GM15510 (cell line): ENCODE measurements around the gene PIGZ.

Experiments used
- POLR2A ChIP-seq: IDR thresholded peaks from 3 replicates; pipeline ENCODE4 v1.6.1; 2011; ENCODE audit warnings: borderline replicate concordance; ENCODE audit not compliant: insufficient read length; ENCODE audit errors: extremely low read depth

Gene PIGZ

DNA sequence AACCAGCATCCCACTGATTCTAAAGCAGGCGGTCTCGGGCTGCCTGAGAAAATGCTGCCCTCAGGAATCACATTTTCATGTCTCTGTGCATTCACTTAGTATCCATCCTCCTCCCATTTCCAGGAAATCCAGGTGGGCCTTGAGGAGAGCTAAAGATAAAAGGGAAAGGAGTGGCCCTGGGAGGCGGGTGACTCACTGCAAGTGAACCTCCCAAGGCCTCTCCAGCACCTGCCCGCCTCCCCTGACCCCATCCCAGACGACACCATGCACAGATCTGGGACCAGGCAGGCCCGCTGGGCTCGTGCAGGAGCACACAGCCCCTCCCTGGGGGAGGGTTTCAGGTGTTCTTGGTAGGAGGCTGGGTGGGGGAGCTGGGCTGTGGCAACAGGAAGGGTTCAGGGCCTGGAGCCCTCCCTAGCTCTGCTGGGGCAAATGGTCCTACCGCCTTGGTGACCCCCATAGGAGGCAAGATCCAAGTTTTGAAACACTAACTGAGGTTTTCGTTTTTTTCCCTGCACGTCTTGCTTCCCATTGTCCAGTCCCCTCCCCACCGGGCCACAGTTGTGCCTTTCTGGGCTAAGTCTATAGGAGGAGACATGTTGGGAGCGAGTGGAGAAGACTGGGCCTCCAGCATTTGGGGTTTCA lies 38.8 kb upstream of the PIGZ start:
- TF ChIP-seq POLR2A: no peak

GRCh38 chr3:197006860-197007259 lies 38.2 kb upstream of the PIGZ start:
- TF ChIP-seq POLR2A: no peak

DNA sequence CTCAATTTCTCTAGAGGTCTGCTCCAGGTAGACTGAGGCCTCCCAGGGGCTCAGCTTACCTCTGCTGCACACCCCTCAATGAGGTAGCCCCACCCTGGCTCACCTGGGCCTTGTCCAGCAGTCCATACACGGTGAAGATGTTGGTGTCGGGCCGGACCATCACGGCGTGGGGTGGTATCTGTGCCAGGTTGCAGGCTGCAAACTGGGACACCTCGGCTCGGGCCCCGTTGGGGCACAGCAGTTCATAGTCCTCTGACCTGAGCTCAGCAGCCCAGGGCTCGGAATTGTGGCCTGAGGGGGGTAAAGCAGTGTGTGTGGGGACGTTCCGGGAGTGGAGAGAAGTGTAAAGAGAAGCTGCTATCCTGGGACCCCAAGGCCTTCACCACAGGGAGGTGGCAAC lies 37.8 kb upstream of the PIGZ start:
- TF ChIP-seq POLR2A: no peak

DNA sequence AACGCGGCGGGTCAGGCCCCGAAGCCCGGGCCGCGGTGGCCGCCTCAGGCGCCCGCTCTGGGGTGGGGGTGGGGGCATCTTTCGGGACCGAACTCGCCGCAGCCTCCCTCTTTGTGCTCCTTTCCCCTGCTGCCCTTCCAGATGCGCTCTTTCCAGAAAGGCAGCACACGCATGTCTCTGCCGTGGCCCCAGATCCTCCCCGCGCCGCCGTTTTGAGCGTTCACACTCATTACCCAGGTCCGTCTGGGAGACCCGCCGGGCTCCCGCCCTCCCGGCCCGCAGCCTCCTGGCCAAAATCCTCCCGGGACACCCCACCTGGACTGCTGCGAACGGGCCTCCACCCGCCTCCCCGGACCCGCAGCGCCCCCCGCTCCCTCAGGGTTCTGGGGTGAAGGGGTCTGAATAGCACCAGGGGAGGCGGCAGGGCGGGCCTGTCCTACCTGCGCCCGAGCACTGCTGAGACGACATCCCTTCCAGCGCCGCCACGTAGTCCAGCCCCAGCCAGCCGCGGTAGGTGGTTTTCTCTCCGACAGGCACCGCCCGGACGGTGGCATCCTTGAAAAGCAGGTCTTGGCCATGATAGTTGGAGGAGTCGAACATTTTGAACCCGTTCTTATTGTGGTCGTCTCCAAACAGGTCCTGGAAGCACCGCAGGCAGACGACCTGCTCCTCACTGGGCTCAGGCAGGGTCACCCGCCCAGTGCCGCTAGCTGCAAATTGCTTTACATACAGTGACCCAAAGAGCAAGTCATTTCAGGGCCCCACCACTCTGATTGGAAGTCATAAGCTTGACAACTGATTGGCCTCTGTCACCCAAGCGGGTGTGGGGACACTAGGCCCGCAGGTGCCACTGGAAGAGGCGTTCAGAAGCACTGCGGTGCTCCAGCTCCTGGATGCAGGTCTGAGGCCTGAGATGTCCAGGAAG lies 35.1 kb upstream of the PIGZ start:
- no peak for TF ChIP-seq POLR2A

- TF ChIP-seq POLR2A: peak; percentile 30
Observed at GRCh38 chr3:197002701-197003454, 34.2 kb upstream of the PIGZ start.

- no peak for TF ChIP-seq POLR2A
Observed at GRCh38 chr3:197001972-197002700, 33.5 kb upstream of the PIGZ start.

- TF ChIP-seq POLR2A: no peak
Observed at GRCh38 chr3:197001106-197001971, 32.7 kb upstream of the PIGZ start.

- no peak for TF ChIP-seq POLR2A
Observed at GRCh38 chr3:197000211-197000610, 31.6 kb upstream of the PIGZ start.

DNA sequence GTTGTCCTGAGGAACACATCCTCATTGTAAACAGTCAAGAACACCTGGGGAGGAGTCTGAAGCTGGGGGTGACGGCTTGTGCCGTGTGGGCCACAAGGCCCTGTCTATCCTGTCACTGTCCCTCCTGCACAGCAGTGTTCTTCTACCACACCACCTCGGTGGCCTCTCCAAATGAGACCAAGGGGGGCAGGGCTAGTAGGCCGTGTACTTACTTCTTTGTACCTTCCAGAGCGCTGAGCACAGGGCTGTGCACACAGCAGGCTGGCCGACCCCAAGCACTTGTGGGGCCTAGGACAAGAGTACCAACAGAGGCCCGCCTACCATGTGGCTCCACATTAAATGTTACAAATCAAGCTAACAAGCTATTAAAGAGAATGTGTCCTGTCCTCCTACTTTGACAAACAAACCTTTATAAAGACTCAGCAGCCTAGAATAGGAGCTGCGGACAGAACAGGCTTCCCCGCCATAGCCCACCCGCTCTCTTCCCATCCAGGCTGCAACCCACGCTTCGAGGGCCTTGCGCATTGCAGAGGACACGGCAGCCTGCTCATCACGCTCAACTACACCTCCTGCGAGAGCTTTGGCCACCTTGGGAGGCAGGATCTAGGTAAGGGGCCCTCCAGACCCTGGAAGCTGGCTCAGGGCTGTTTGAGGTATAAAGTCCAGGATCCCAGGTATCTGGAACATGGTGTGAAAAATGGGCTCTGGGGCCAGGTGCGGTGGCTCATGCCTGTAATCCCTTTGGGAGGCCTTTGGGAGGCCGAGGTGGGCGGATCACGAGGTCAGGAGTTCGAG lies 30.5 kb upstream of the PIGZ start:
- TF ChIP-seq POLR2A: no peak

DNA sequence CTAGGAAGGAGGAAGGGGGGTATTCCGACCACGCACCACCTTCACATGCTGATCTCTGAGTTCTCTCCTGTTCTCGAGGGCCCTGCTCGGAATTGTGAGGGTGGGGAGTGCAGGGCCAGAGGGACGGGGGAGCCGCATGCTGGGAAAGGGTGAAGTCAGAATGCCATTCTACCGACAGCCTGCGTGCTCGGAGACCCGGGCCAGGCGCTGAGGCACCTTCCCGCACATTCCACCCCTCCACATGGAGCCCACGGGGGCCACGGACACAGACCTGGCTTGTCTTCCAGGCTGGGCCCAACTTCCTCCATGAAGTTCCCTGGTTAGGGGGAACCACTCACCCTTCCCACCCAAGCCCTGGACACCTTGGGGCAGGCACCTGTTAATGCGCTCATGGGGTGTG lies 28.7 kb upstream of the PIGZ start:
- no peak for TF ChIP-seq POLR2A

DNA sequence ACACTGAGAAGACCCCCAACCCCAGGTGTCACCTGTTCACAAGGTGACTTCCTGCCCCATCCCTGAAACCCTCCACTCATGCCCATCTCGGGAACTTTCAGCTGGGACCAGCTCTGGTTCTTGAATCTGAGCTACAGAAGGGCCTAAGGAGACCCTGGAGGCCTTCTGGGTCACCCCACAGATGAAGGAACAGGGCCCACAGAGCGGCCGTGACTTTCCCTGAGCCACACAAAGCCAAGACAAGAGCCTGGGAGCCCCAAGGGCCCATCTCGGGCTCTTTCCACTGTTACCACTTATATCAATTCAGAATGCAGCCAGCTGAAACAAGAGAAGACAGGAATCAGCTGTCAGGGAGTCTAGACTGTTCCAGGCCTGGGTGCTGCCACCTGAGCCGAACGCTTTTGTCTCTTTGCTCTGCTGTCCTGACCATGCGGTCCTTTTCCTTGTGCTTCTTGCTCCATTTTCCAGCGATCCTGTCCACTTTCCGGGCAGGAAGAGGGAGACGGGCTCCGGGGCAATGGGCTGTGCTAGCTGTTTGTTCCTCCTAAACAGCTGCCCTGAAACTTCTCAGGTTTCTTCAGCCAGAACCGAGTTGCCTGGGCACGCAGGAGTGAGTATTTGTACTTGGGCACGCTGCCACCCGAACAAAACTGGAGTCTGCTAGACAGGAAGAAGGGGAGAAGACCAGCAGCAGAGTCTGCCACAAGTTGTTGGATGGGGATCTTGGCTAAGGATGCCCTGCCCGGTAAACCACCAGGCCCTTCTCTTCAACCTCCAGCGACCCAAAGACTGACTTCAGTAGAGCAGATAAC lies 28.0 kb upstream of the PIGZ start:
- no peak for TF ChIP-seq POLR2A
